ENCODE measurements around the gene ZNF521.

ZNF521 gene

GRCh38 chr18:25335062-25335461 is 16.9 kb downstream of the ZNF521 start:
- no peak for TF ChIP-seq CREB1 (IDR thresholded peaks at IDR 0.05; ENCODE audit: low read depth)
- TF ChIP-seq USF1 (IDR thresholded peaks at IDR 0.05) = no peak
- no peak for TF ChIP-seq REST (IDR thresholded peaks at IDR 0.05; ENCODE audit: low read depth)
- no peak for TF ChIP-seq EGR1 (IDR thresholded peaks at IDR 0.05)
- no peak for TF ChIP-seq TEAD4 (IDR thresholded peaks at IDR 0.05)
- no peak for TF ChIP-seq NFIC (IDR thresholded peaks at IDR 0.05)
- no peak for TF ChIP-seq TAF1 (IDR thresholded peaks at IDR 0.05; ENCODE audit: low read depth)
- TF ChIP-seq RAD21 (IDR thresholded peaks at IDR 0.05; ENCODE audit: low read depth) = no peak
- TF ChIP-seq FOXM1 (IDR thresholded peaks at IDR 0.05; ENCODE audit: borderline replicate concordance, low read depth) = no peak
- TF ChIP-seq TCF12 (IDR thresholded peaks at IDR 0.05; ENCODE audit: low read depth) = no peak
- TF ChIP-seq EP300 (IDR thresholded peaks at IDR 0.05; ENCODE audit: borderline replicate concordance) = no peak
- TF ChIP-seq CEBPB (IDR thresholded peaks at IDR 0.05) = no peak
- TF ChIP-seq YY1 (IDR thresholded peaks at IDR 0.05; ENCODE audit: low read depth) = no peak
- TF ChIP-seq ZBTB7A (IDR thresholded peaks at IDR 0.05; ENCODE audit: low read depth) = no peak
- no peak for TF ChIP-seq MAX (IDR thresholded peaks at IDR 0.05)

- TF ChIP-seq FOXM1 (IDR thresholded peaks at IDR 0.05; ENCODE audit: borderline replicate concordance, low read depth) (no peak), USF1 (IDR thresholded peaks at IDR 0.05) (no peak), MAX (IDR thresholded peaks at IDR 0.05) (no peak), EGR1 (IDR thresholded peaks at IDR 0.05) (no peak), YY1 (IDR thresholded peaks at IDR 0.05; ENCODE audit: low read depth) (no peak), CREB1 (IDR thresholded peaks at IDR 0.05; ENCODE audit: low read depth) (no peak), CEBPB (IDR thresholded peaks at IDR 0.05) (no peak), NFIC (IDR thresholded peaks at IDR 0.05) (no peak)
These were observed 17.4 kb downstream of the ZNF521 start for GRCh38 chr18:25334588-25334987.

GRCh38 chr18:25332002-25332401 is 20.0 kb downstream of the ZNF521 start:
- TF ChIP-seq REST (IDR thresholded peaks at IDR 0.05; ENCODE audit: low read depth) (no peak), RAD21 (IDR thresholded peaks at IDR 0.05; ENCODE audit: low read depth) (no peak), ZBTB7A (IDR thresholded peaks at IDR 0.05; ENCODE audit: low read depth) (no peak), FOXM1 (IDR thresholded peaks at IDR 0.05; ENCODE audit: borderline replicate concordance, low read depth) (no peak), NFIC (IDR thresholded peaks at IDR 0.05) (no peak), CREB1 (IDR thresholded peaks at IDR 0.05; ENCODE audit: low read depth) (no peak), TCF12 (IDR thresholded peaks at IDR 0.05; ENCODE audit: low read depth) (no peak), EGR1 (IDR thresholded peaks at IDR 0.05) (no peak), EP300 (IDR thresholded peaks at IDR 0.05; ENCODE audit: borderline replicate concordance) (no peak)

- TF ChIP-seq TAF1 (IDR thresholded peaks at IDR 0.05; ENCODE audit: low read depth) (no peak), MAX (IDR thresholded peaks at IDR 0.05) (no peak), RAD21 (IDR thresholded peaks at IDR 0.05; ENCODE audit: low read depth) (no peak), TCF12 (IDR thresholded peaks at IDR 0.05; ENCODE audit: low read depth) (no peak), CEBPB (IDR thresholded peaks at IDR 0.05) (no peak), TEAD4 (IDR thresholded peaks at IDR 0.05) (no peak), EGR1 (IDR thresholded peaks at IDR 0.05) (no peak), EP300 (IDR thresholded peaks at IDR 0.05; ENCODE audit: borderline replicate concordance) (no peak), USF1 (IDR thresholded peaks at IDR 0.05) (no peak), NFIC (IDR thresholded peaks at IDR 0.05) (no peak), REST (IDR thresholded peaks at IDR 0.05; ENCODE audit: low read depth) (no peak), FOXM1 (IDR thresholded peaks at IDR 0.05; ENCODE audit: borderline replicate concordance, low read depth) (no peak), YY1 (IDR thresholded peaks at IDR 0.05; ENCODE audit: low read depth) (no peak), CREB1 (IDR thresholded peaks at IDR 0.05; ENCODE audit: low read depth) (no peak)
These were observed 22.2 kb downstream of the ZNF521 start for GRCh38 chr18:25329783-25330182.
